HepG2 (cell line): ENCODE data around the gene STAP1. TPM values are rescaled to one million over a fixed set of nuclear protein-coding genes. Genes with fewer than 3 reads are reported as not detected.
A peak's percentile ranks its signal among the peaks of the same experiment; 100 is the strongest.

Experiments used
- ATAC-seq: fragments of 200-7000 bp; cut with Tn5 transposase; 3 replicates; pipeline ENCODE4 v1.9.1; 2020; ENCODE audit warnings: mild to moderate bottlenecking, moderate library complexity
- BruUV-seq: library from RNA; stranded (reverse); fragments of 400-500 nt; replicated peaks from 2 replicates; lab custom pipeline; 2021; lab: Mats Ljungman, UMichigan
- CTCF ChIA-PET: fragments of 300-600 bp; formaldehyde crosslinking; extraction: SDS; loops from one replicate; lab custom pipeline; 2021; ENCODE audit warnings: low total read pairs, inconsistent platforms, low intra/inter-chr PET ratio; lab: Yijun Ruan, JAX
- POLR2A ChIA-PET: fragments of 350-600 bp; sonication (Branson Sonifier 250); formaldehyde crosslinking; loops from one replicate; lab custom pipeline; 2020; ENCODE audit warnings: antibody characterized with exemption, inconsistent platforms; lab: Yijun Ruan, JAX
- DNase-seq: peaks from one replicate; pipeline ENCODE4 v3.0.0-alpha.2; 2015; ENCODE audit warnings: low spot score
- FAIRE-seq: peaks from 3 replicates; lab custom pipeline; 2011; peaks lifted over from hg19 to GRCh38; lab: Jason Lieb, UNC
- H2AFZ ChIP-seq: one replicate; pipeline ENCODE4 v1.6.1; 2011; ENCODE audit warnings: low read length, inconsistent platforms
- H3K27ac ChIP-seq: fragments of 300-600 bp; 3 replicates; pipeline ENCODE4 v1.8.0; 2011; ENCODE audit warnings: mixed run types, mild to moderate bottlenecking, mixed read lengths, low read length, inconsistent platforms; ENCODE audit not compliant: insufficient read depth; ENCODE audit errors: extremely low read length
- H3K27me3 ChIP-seq, 2 experiments: fragments of 200-600 bp in 1 of 2; 2 replicates in 1 of 2; 3 replicates in 1 of 2; pipeline versions ENCODE4 v1.6.0 to v1.8.0; 2011; ENCODE audit warnings: low read length in 2 of 2, mild to moderate bottlenecking in 2 of 2, moderate library complexity in 2 of 2, inconsistent platforms in 1 of 2; ENCODE audit not compliant: insufficient read depth in 2 of 2, control insufficient read depth in 1 of 2
- H3K36me3 ChIP-seq, 2 experiments: fragments of 200-600 bp in 1 of 2; replicated peaks in 1 of 2; 2 replicates in 1 of 2; 3 replicates in 1 of 2; pipeline versions ENCODE4 v1.5.1 to v1.8.0; 2011; ENCODE audit warnings: low read length in 2 of 2, inconsistent platforms in 1 of 2; ENCODE audit not compliant: insufficient read depth in 2 of 2, control insufficient read depth in 1 of 2
- H3K4me1 ChIP-seq: 2 replicates; pipeline ENCODE4 v1.5.1; 2012; ENCODE audit warnings: low read length, inconsistent platforms; ENCODE audit not compliant: insufficient read depth
- H3K4me2 ChIP-seq: 2 replicates; pipeline ENCODE4 v1.6.0; 2011; ENCODE audit warnings: low read depth, low read length, inconsistent platforms
- H3K4me3 ChIP-seq, 3 experiments: fragments of 200-600 bp in 1 of 3; sonication (generic), shearing (Covaris generic) in 1 of 3; replicated peaks in 1 of 3; 2 replicates each; pipeline ENCODE4 v1.5.1; 2011 to 2016; ENCODE audit warnings: low read length in 3 of 3, inconsistent platforms in 2 of 3, low read depth in 2 of 3, mild to moderate bottlenecking in 2 of 3, control low read depth in 1 of 3, mixed read lengths in 1 of 3; ENCODE audit not compliant: insufficient read depth in 1 of 3
- H3K79me2 ChIP-seq: one replicate; pipeline ENCODE4 v1.6.1; 2011; ENCODE audit warnings: low read length, inconsistent platforms; ENCODE audit not compliant: insufficient read depth
- H3K9ac ChIP-seq: 2 replicates; pipeline ENCODE4 v1.6.0; 2011; ENCODE audit warnings: mild to moderate bottlenecking, low read depth, low read length, inconsistent platforms; ENCODE audit not compliant: insufficient read depth
- H3K9me3 ChIP-seq: 2 replicates; pipeline ENCODE4 v1.5.1; 2012; ENCODE audit warnings: mild to moderate bottlenecking, low read length
- H4K20me1 ChIP-seq: 2 replicates; pipeline ENCODE4 v1.6.0; 2011; ENCODE audit warnings: inconsistent platforms, mild to moderate bottlenecking, low read length, moderate library complexity; ENCODE audit not compliant: insufficient read depth
- BRF2 ChIP-seq: sonication (generic); formaldehyde crosslinking; IDR thresholded peaks from 2 replicates; pipeline ENCODE4 v1.8.1; 2022; ENCODE audit warnings: mild to moderate bottlenecking, missing genetic modification reagents
- CAMTA2 ChIP-seq: sonication (generic); formaldehyde crosslinking; IDR thresholded peaks from 2 replicates; pipeline ENCODE4 v1.4.0; 2020; ENCODE audit warnings: mild to moderate bottlenecking, missing genetic modification reagents, borderline replicate concordance
- FOXO1 ChIP-seq: sonication (generic); formaldehyde crosslinking; IDR thresholded peaks from 2 replicates; pipeline ENCODE4 v1.4.0; 2020; ENCODE audit warnings: missing genetic modification reagents
- IKZF1 ChIP-seq: fragments of 450-650 bp; IDR thresholded peaks from 2 replicates; pipeline ENCODE4 v1.7.1; 2016
- RFX1 ChIP-seq: fragments of 450-650 bp; IDR thresholded peaks from 2 replicates; pipeline ENCODE4 v1.6.1; 2017
- ZBTB1 ChIP-seq: sonication (generic); formaldehyde crosslinking; IDR thresholded peaks from 2 replicates; pipeline ENCODE4 v1.4.0; 2020; ENCODE audit warnings: missing genetic modification reagents, borderline replicate concordance
- ZBTB7B ChIP-seq: sonication (generic); formaldehyde crosslinking; IDR thresholded peaks from 2 replicates; pipeline ENCODE4 v1.4.0; 2020; ENCODE audit warnings: missing genetic modification reagents
- ZFP37 ChIP-seq: sonication (generic); formaldehyde crosslinking; IDR thresholded peaks from 2 replicates; pipeline ENCODE4 v1.4.0; 2020; ENCODE audit warnings: missing genetic modification reagents, borderline replicate concordance
- ZFP90 ChIP-seq: sonication (generic); formaldehyde crosslinking; IDR thresholded peaks from 2 replicates; pipeline ENCODE4 v1.8.0; 2022; ENCODE audit warnings: missing genetic modification reagents, mild to moderate bottlenecking, inconsistent platforms, borderline replicate concordance
- ZNF235 ChIP-seq: sonication (generic); formaldehyde crosslinking; IDR thresholded peaks from 2 replicates; pipeline ENCODE4 v1.8.1; 2023; ENCODE audit warnings: mild to moderate bottlenecking, missing genetic modification reagents, borderline replicate concordance
- ZNF24 ChIP-seq: fragments of 450-650 bp; IDR thresholded peaks from 2 replicates; pipeline ENCODE4 v1.6.1; 2017; ENCODE audit warnings: antibody characterized with exemption, mild to moderate bottlenecking
- ZNF367 ChIP-seq: sonication (generic); formaldehyde crosslinking; IDR thresholded peaks from 2 replicates; pipeline ENCODE4 v1.4.0; 2020; ENCODE audit warnings: missing genetic modification reagents, borderline replicate concordance
- ZSCAN21 ChIP-seq: sonication (generic); formaldehyde crosslinking; IDR thresholded peaks from 2 replicates; pipeline ENCODE4 v1.8.0; 2022; ENCODE audit warnings: mild to moderate bottlenecking, missing genetic modification reagents, moderate library complexity, borderline replicate concordance
- WGBS: methylation state at CpG from one replicate; pipeline ENCODE4 v1.1.6; 2017; ENCODE audit warnings: low lambda C conversion rate; 5-methylcytosine and 5-hydroxymethylcytosine counted together
- in situ Hi-C: cut with HindIII; loops from 2 replicates; pipeline ENCODE4 v1.10.0; 2017; ENCODE audit warnings: low pct_unique_long_range_greater_than_20kb; ENCODE audit not compliant: extremely low pct_ligation_motif_present
- intact Hi-C: fragments of 100-400 bp; cut with micrococcal nuclease; formaldehyde crosslinking; loops from one replicate; pipeline ENCODE4 v1.10.0; 2022; ENCODE audit not compliant: unreplicated experiment
- polyA plus RNA-seq, 8 experiments: library from polyadenylated mRNA; depleted of rRNA in 3 of 8; stranded (reverse) in 7 of 8; unstranded in 1 of 8; fragments of >200 nt; fragmentation: Illumina TruSeq in 4 of 8; extraction: Trizol in 4 of 8; gene quantifications; 2 replicates each; pipeline versions ENCODE4 v1.2.1 to v1.2.3, GENCODE V29; 2011 to 2016; ENCODE audit warnings: low read depth in 4 of 8, missing spikeins in 1 of 8, mixed read lengths in 1 of 8; ENCODE audit not compliant: insufficient read depth in 1 of 8
- total RNA-seq, 5 experiments: library from RNA; depleted of rRNA; stranded (reverse); fragments of >200 nt; fragmentation: Illumina TruSeq; extraction: Trizol; gene quantifications; 2 replicates each; pipeline ENCODE4 v1.2.3, GENCODE V29; 2016; ENCODE audit warnings: low read depth in 1 of 5

STAP1 gene
- total and polyA plus RNA-seq, 2 of the 13 experiments (the other 11 are each of a cell fraction or from before 2014, with no cell fraction given), result not detected

GRCh38 chr4:67603310-67604028 is 44.9 kb downstream of the STAP1 start:
- no peak overlapping the region for H3K27ac ChIP-seq
- ChIA-PET CTCF (no interaction called here), POLR2A (no interaction called here)
- ATAC-seq (peak; percentile 53), DNase-seq (no peak), FAIRE-seq (no peak)
- BruUV-seq, result no TSS peak
- no peak for TF ChIP-seq ZNF235 (CRISPR knock-in tag)
- TF ChIP-seq ZBTB7B (CRISPR knock-in tag), result no peak
- TF ChIP-seq ZNF24, result no peak
- TF ChIP-seq CAMTA2, result no peak
- no peak for TF ChIP-seq ZNF367
- no peak for TF ChIP-seq RFX1
- no peak for TF ChIP-seq ZFP90
- no peak for TF ChIP-seq ZSCAN21
- TF ChIP-seq ZBTB1 (CRISPR knock-in tag), result no peak
- no peak for TF ChIP-seq BRF2 (CRISPR knock-in tag)
- TF ChIP-seq IKZF1, result no peak
- TF ChIP-seq ZFP37, result no peak
- no peak for TF ChIP-seq FOXO1 (CRISPR knock-in tag)
- no peak overlapping the region for H2AFZ ChIP-seq
- no peaks in the 10 kb centered on the region for H3K79me2 ChIP-seq
- intact Hi-C loops (no loop called here), in situ Hi-C loops (no loop called here)
- H3K9me3 ChIP-seq, result 0 out of 2 replicates have a peak, but pooled peaks cover 4% of the 10 kb centered on the region
- no peaks in the 10 kb centered on the region for H3K4me1 ChIP-seq
- H3K4me2 ChIP-seq, result no peak overlapping the region
- H3K4me3 ChIP-seq, result no peak overlapping the region
- no peaks in the 10 kb centered on the region for H3K36me3 ChIP-seq
- no peaks in the 10 kb centered on the region for H4K20me1 ChIP-seq
- H3K27me3 ChIP-seq, result no peaks in the 10 kb centered on the region
- H3K9ac ChIP-seq, result no peak overlapping the region
- WGBS, result 50% methylated on average over 1 of the region's 2 CpGs
